ENCODE measurements around the gene RHBDF1.
A peak's percentile ranks its signal among the peaks of the same experiment; 100 is the strongest.

DNA sequence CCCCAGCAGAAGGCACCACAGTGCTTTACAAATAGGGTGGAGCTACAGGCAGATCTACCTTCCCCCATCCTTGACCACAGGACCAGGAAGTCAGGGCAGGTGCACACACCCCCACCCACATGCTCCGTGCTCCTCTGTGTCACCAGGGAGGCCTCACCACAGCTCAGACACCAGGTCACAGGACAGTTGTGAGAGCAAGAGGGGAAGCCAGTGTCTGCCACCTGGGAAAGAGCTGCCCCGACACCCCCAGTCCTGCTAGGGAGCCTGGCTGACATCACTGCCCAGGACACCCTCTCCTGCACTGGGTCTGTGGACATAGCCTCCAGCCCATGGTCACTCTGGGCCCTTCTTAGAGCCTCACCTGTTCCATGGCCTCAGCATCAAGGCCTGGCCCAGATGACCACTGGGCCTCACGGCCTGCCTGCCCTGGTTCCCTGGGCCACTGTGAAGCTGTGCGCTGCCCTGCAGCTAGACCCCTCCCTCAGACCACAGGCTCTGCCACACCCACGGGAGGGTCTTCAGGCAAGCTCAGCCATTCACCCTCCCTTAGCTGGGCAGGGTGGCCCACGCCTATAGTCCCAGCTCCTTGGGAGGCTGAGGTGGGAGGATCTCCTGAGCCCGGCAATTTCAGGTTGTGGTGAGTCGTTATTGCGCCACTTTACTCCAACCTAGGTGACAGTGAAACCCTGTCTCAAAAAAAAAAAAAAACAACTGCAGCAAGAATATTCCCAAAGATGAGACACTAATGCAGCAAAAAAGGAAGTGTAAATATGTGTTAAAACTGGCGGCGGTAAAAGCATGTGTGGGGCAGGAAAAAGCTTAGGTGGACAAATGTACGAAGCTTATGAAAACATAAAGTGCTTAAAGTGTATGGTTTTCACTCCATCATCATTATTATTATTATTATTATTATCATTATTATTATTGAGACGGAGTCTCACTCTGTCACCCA is 33.2 kb downstream of the RHBDF1 start:
- TF ChIP-seq CREB1 (CRISPR knock-in tag; IDR thresholded peaks at IDR 0.05), result no peak
- TF ChIP-seq, protein P1, sequence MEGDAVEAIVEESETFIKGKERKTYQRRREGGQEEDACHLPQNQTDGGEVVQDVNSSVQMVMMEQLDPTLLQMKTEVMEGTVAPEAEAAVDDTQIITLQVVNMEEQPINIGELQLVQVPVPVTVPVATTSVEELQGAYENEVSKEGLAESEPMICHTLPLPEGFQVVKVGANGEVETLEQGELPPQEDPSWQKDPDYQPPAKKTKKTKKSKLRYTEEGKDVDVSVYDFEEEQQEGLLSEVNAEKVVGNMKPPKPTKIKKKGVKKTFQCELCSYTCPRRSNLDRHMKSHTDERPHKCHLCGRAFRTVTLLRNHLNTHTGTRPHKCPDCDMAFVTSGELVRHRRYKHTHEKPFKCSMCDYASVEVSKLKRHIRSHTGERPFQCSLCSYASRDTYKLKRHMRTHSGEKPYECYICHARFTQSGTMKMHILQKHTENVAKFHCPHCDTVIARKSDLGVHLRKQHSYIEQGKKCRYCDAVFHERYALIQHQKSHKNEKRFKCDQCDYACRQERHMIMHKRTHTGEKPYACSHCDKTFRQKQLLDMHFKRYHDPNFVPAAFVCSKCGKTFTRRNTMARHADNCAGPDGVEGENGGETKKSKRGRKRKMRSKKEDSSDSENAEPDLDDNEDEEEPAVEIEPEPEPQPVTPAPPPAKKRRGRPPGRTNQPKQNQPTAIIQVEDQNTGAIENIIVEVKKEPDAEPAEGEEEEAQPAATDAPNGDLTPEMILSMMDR (IDR thresholded peaks at IDR 0.05), result no peak
- TF ChIP-seq ESRRA (CRISPR knock-in tag; IDR thresholded peaks at IDR 0.05; ENCODE audit: borderline replicate concordance), result no peak
- TF ChIP-seq, protein P2, sequence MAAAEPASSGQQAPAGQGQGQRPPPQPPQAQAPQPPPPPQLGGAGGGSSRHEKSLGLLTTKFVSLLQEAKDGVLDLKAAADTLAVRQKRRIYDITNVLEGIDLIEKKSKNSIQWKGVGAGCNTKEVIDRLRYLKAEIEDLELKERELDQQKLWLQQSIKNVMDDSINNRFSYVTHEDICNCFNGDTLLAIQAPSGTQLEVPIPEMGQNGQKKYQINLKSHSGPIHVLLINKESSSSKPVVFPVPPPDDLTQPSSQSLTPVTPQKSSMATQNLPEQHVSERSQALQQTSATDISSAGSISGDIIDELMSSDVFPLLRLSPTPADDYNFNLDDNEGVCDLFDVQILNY (CRISPR knock-in tag; IDR thresholded peaks at IDR 0.05), result no peak
- no peak for TF ChIP-seq HMGA2 (CRISPR knock-in tag; IDR thresholded peaks at IDR 0.05)
- TF ChIP-seq, protein P3, sequence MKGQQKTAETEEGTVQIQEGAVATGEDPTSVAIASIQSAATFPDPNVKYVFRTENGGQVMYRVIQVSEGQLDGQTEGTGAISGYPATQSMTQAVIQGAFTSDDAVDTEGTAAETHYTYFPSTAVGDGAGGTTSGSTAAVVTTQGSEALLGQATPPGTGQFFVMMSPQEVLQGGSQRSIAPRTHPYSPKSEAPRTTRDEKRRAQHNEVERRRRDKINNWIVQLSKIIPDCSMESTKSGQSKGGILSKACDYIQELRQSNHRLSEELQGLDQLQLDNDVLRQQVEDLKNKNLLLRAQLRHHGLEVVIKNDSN (CRISPR knock-in tag; IDR thresholded peaks at IDR 0.05), result no peak
- 0 out of 2 replicates have a peak, but pooled peaks have one; percentile 23 for TF ChIP-seq RELA (CRISPR knock-in tag; IDR thresholded peaks at IDR 0.05; ENCODE audit: borderline replicate concordance)
- TF ChIP-seq, protein P4, sequence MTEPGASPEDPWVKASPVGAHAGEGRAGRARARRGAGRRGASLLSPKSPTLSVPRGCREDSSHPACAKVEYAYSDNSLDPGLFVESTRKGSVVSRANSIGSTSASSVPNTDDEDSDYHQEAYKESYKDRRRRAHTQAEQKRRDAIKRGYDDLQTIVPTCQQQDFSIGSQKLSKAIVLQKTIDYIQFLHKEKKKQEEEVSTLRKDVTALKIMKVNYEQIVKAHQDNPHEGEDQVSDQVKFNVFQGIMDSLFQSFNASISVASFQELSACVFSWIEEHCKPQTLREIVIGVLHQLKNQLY (CRISPR knock-in tag; IDR thresholded peaks at IDR 0.05), result no peak
- TF ChIP-seq TCF7 (CRISPR knock-in tag; IDR thresholded peaks at IDR 0.05; ENCODE audit: low read depth), result no peak
- TF ChIP-seq, protein P5, sequence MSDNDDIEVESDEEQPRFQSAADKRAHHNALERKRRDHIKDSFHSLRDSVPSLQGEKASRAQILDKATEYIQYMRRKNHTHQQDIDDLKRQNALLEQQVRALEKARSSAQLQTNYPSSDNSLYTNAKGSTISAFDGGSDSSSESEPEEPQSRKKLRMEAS (CRISPR knock-in tag; IDR thresholded peaks at IDR 0.05), result no peak
- TF ChIP-seq, protein P6, sequence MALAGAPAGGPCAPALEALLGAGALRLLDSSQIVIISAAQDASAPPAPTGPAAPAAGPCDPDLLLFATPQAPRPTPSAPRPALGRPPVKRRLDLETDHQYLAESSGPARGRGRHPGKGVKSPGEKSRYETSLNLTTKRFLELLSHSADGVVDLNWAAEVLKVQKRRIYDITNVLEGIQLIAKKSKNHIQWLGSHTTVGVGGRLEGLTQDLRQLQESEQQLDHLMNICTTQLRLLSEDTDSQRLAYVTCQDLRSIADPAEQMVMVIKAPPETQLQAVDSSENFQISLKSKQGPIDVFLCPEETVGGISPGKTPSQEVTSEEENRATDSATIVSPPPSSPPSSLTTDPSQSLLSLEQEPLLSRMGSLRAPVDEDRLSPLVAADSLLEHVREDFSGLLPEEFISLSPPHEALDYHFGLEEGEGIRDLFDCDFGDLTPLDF (CRISPR knock-in tag; IDR thresholded peaks at IDR 0.05), result no peak

All from WTC11 (cell line).